Upper lobe of right lung (tissue), 1 donor: ENCODE data around the gene PPP1R13B. TPM values are rescaled to one million over a fixed set of nuclear protein-coding genes. Genes with fewer than 3 reads are reported as not detected.
"Not testable (repeated sequence)": the region's sequence is repeated elsewhere in the genome, so short reads cannot be mapped to it uniquely, and the experiment has no call there.

Experiments
- ATAC-seq: fragments of 200-7000 bp; cut with Tn5 transposase; one replicate; pipeline ENCODE4 v1.9.1; 2020; ENCODE audit warnings: mild to moderate bottlenecking, moderate library complexity
- DNase-seq: peaks from one replicate; pipeline ENCODE4 v3.0.0-alpha.2; 2020
- H3K27ac ChIP-seq: fragments of 200-600 bp; one replicate; pipeline ENCODE4 v1.8.0; 2022
- H3K27me3 ChIP-seq: fragments of 200-600 bp; one replicate; pipeline ENCODE4 v1.8.0; 2022; ENCODE audit warnings: mild to moderate bottlenecking
- H3K36me3 ChIP-seq: fragments of 200-600 bp; one replicate; pipeline ENCODE4 v1.8.0; 2022
- H3K4me1 ChIP-seq: fragments of 200-600 bp; one replicate; pipeline ENCODE4 v1.8.0; 2022
- H3K4me3 ChIP-seq: fragments of 200-600 bp; one replicate; pipeline ENCODE4 v1.8.0; 2022; ENCODE audit warnings: mild to moderate bottlenecking
- H3K9me3 ChIP-seq: fragments of 200-600 bp; one replicate; pipeline ENCODE4 v1.8.0; 2022
- CTCF ChIP-seq: fragments of 200-600 bp; IDR thresholded peaks from one replicate; pipeline ENCODE4 v1.8.0; 2022; ENCODE audit warnings: antibody characterized with exemption
- intact Hi-C: fragments of 100-400 bp; cut with DNase I; formaldehyde crosslinking; loops from one replicate; pipeline ENCODE4 v1.11.0; 2022
- total RNA-seq: library from RNA; stranded (reverse); fragmentation: NEBNext Ultra II Directional; extraction: Animal tissue kit (Norgen Biotek cat#: 25700); gene quantifications from one replicate; pipeline ENCODE4 v1.2.1, GENCODE V29; 2021
- donor health status: DM: no; HTN: yes; CAD: no; lungs with severe emphysema.

PPP1R13B gene
- total RNA-seq, 1 donor from 2014 or later = 78.5 TPM

- Histone ChIP-seq H3K27me3 (no peaks in the 10 kb centered on the region), H3K27ac (no peak overlapping the region), H3K36me3 (no peaks in the 10 kb centered on the region), H3K4me3 (no peak overlapping the region), H3K4me1 (peaks cover 7% of the 10 kb centered on the region), H3K9me3 (no peaks in the 10 kb centered on the region)
- ATAC-seq (no peak), DNase-seq (no peak)
- TF ChIP-seq CTCF = no peak
- intact Hi-C loops = loop anchor here (10.0 kb wide), 1 partner anchor 111 kb away; no protein-coding TSS in a partner anchor
These were observed 43.7 kb downstream of the PPP1R13B start for GRCh38 chr14:103803661-103804060.

- peak; percentile 92 for ATAC-seq
- Histone ChIP-seq H3K36me3 (no peaks in the 10 kb centered on the region), H3K4me1 (peaks cover 7% of the 10 kb centered on the region), H3K9me3 (no peaks in the 10 kb centered on the region), H3K27ac (no peak overlapping the region), H3K27me3 (no peaks in the 10 kb centered on the region), H3K4me3 (no peak overlapping the region)
- intact Hi-C loops = loop anchor here (10.0 kb wide), 1 partner anchor 112 kb away; no protein-coding TSS in a partner anchor
- no peak for DNase-seq
- no peak for TF ChIP-seq CTCF
These were observed 45.0 kb downstream of the PPP1R13B start for GRCh38 chr14:103802356-103802755.

- no peak for TF ChIP-seq CTCF
- ATAC-seq (peak; percentile 93), DNase-seq (no peak)
- intact Hi-C loops = loop anchor here (10.0 kb wide), 1 partner anchor 113 kb away; no protein-coding TSS in a partner anchor
- Histone ChIP-seq H3K4me3 (no peak overlapping the region), H3K36me3 (peaks cover 3% of the 10 kb centered on the region), H3K27me3 (no peaks in the 10 kb centered on the region), H3K27ac (peak overlapping the region; percentile 56), H3K4me1 (peaks cover 7% of the 10 kb centered on the region), H3K9me3 (no peaks in the 10 kb centered on the region)
These were observed 45.9 kb downstream of the PPP1R13B start for GRCh38 chr14:103801459-103801858.

GRCh38 chr14:103793192-103793591 is 54.2 kb downstream of the PPP1R13B start:
- H3K9me3 ChIP-seq, H3K27me3 ChIP-seq, H3K4me1 ChIP-seq, DNase-seq, H3K27ac ChIP-seq, ATAC-seq, H3K4me3 ChIP-seq, intact Hi-C loops: not testable (repeated sequence)
- peaks cover 29% of the 10 kb centered on the region for H3K36me3 ChIP-seq

- Histone ChIP-seq H3K4me3 (no peak overlapping the region), H3K36me3 (peaks cover 24% of the 10 kb centered on the region), H3K27me3 (no peaks in the 10 kb centered on the region), H3K9me3 (no peaks in the 10 kb centered on the region), H3K27ac (no peak overlapping the region), H3K4me1 (no peaks in the 10 kb centered on the region)
- TF ChIP-seq CTCF = no peak
- intact Hi-C loops = no loop called here
- ATAC-seq (no peak), DNase-seq (no peak)
These were observed 59.3 kb downstream of the PPP1R13B start for GRCh38 chr14:103788086-103788485.

- no peaks in the 10 kb centered on the region for H3K4me1 ChIP-seq
- no peak overlapping the region for H3K27ac ChIP-seq
- no peaks in the 10 kb centered on the region for H3K9me3 ChIP-seq
- no peak overlapping the region for H3K4me3 ChIP-seq
- DNase-seq = no peak
- peak; percentile 57 for ATAC-seq
- TF ChIP-seq CTCF = no peak
- intact Hi-C loops = no loop called here
- peaks cover 40% of the 10 kb centered on the region for H3K36me3 ChIP-seq
- no peaks in the 10 kb centered on the region for H3K27me3 ChIP-seq
These were observed 65.0 kb downstream of the PPP1R13B start for GRCh38 chr14:103782376-103782775.

GRCh38 chr14:103776319-103776718 is 71.1 kb downstream of the PPP1R13B start:
- H3K27me3 ChIP-seq, DNase-seq, H3K27ac ChIP-seq, H3K9me3 ChIP-seq, H3K4me3 ChIP-seq, ATAC-seq, intact Hi-C loops, H3K4me1 ChIP-seq: not testable (repeated sequence)
- peaks cover 20% of the 10 kb centered on the region for H3K36me3 ChIP-seq
